ENCODE measurements around the gene VPS39.
"Not testable (repeated sequence)": the region's sequence is repeated elsewhere in the genome, so short reads cannot be mapped to it uniquely, and the experiment has no call there.

VPS39 gene, protein sequence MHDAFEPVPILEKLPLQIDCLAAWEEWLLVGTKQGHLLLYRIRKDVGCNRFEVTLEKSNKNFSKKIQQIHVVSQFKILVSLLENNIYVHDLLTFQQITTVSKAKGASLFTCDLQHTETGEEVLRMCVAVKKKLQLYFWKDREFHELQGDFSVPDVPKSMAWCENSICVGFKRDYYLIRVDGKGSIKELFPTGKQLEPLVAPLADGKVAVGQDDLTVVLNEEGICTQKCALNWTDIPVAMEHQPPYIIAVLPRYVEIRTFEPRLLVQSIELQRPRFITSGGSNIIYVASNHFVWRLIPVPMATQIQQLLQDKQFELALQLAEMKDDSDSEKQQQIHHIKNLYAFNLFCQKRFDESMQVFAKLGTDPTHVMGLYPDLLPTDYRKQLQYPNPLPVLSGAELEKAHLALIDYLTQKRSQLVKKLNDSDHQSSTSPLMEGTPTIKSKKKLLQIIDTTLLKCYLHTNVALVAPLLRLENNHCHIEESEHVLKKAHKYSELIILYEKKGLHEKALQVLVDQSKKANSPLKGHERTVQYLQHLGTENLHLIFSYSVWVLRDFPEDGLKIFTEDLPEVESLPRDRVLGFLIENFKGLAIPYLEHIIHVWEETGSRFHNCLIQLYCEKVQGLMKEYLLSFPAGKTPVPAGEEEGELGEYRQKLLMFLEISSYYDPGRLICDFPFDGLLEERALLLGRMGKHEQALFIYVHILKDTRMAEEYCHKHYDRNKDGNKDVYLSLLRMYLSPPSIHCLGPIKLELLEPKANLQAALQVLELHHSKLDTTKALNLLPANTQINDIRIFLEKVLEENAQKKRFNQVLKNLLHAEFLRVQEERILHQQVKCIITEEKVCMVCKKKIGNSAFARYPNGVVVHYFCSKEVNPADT
- total RNA-seq = 88.4 to 159 (median 110) reads per million in 9 experiments

DNA sequence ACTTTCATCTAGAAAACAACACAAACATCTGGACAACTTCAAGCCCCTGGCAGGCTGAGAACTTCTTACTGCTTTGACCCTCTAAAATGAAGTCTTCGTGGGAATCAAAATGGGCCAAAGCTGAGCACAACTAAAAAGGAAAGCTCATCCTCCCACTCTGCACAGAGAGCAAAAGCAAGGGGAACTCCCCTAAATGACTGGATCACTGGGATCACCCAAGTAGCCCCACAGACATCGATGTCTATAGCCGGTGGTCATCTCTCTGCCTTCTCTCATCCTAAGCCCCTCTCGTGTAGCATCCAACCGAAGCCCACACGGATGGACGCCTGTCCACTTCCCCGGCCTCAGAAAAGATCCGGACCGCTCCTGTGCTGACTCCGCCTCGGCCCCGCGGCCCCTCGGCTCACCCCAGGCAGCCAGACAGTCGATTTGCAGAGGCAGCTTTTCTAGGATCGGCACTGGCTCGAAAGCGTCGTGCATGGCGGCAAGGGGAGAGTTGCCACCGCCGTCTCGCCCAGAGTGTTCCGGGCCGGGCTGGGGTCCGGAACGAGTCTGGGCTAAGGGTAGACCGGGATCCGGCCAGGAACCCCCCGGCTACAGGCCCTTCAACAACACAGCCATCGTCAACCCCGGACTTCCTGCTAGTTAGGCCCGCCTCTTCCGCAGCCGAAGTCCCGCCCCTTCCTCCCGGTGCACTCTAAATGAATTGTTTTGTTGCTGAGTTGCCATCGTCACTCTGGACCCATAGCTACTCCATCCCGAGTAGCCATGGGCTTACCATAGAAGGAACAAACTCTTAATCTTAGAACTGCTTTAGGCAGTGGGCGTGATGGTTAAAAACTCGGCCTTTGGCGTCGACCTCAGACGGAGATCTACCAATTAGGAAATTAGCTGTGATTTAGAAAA, at the start of gene VPS39:
Gene VPS39 (minus strand): TSS at position 631 of the 906 bp plus-strand sequence. CDS start 151 bp downstream, at position 480.
- no peaks in the 10 kb centered on the region for H3K9me3 Mint-ChIP-seq
- H3K4me1 Mint-ChIP-seq (ENCODE audit: low read depth in 2 of 2) = peaks cover 28 to 38% of the 10 kb centered on the region in 2 donors
- DNase-seq (peak; percentile 77 to 80 (median 79)), ATAC-seq (replicated peaks) (peak; percentile 97)
- peak within 1 kb of the TSS; percentile 91 to 97 for H3K27ac Mint-ChIP-seq
- peaks cover 19% of the 10 kb centered on the region for H3K36me3 Mint-ChIP-seq (ENCODE audit: insufficient read depth)
- no peaks in the 10 kb centered on the region for H3K27me3 Mint-ChIP-seq
- peak within 1 kb of the TSS; percentile 94 to 95 for H3K4me3 Mint-ChIP-seq

GRCh38 chr15:42253300-42253699, 45.2 kb upstream of the VPS39 start:
- H3K27me3 Mint-ChIP-seq = no peaks in the 10 kb centered on the region
- peaks cover 50% of the 10 kb centered on the region for H3K36me3 Mint-ChIP-seq (ENCODE audit: insufficient read depth)
- peaks cover 0 to 3% of the 10 kb centered on the region in 2 donors for H3K9me3 Mint-ChIP-seq

DNA sequence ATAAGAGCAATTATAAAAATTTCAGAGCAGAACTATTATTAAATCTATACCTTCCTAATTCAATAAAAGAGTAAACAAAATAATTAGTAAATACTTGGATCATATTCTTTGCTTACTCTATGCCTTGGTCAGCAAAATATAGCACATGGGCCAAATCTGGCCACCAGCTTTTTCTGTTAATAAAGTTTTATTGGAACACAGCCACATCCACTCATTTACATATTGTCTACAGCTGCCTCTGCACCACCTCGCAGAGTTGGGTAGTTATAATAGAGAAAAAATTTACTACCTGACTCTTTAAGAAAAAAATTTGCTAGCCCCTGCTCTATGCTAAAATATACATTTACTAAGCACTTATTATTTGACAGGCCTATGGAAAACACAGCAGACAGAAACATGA, 32.7 kb upstream of the VPS39 start:
- Mint-ChIP-seq H3K4me1 (ENCODE audit: low read depth in 2 of 2) (peaks cover 2 to 11% of the 10 kb centered on the region in 2 donors), H3K9me3 (no peaks in the 10 kb centered on the region), H3K27me3 (no peaks in the 10 kb centered on the region), H3K27ac (no peak overlapping the region), H3K4me3 (no peak overlapping the region), H3K36me3 (ENCODE audit: insufficient read depth) (peaks cover 69% of the 10 kb centered on the region)
- no peak for ATAC-seq (replicated peaks)
- DNase-seq = no peak

More at GRCh38 chr15:42253300-42253699, 45.2 kb upstream of the VPS39 start:
- Mint-ChIP-seq H3K4me1 (ENCODE audit: low read depth in 2 of 2) (peaks cover 2 to 29% of the 10 kb centered on the region in 2 donors), H3K27ac (no peak overlapping the region), H3K4me3 (no peak overlapping the region)
- ATAC-seq (replicated peaks) (no peak), DNase-seq (no peak)

- Mint-ChIP-seq H3K4me3 (no peak overlapping the region), H3K4me1 (ENCODE audit: low read depth in 2 of 2) (peaks cover 1 to 14% of the 10 kb centered on the region in 2 donors), H3K36me3 (ENCODE audit: insufficient read depth) (peaks cover 75% of the 10 kb centered on the region), H3K9me3 (no peaks in the 10 kb centered on the region), H3K27me3 (no peaks in the 10 kb centered on the region), H3K27ac (peak overlapping the region in 1 of 2 donors; percentile 4)
- ATAC-seq (replicated peaks) (no peak), DNase-seq (no peak)
These were observed 31.6 kb upstream of the VPS39 start for GRCh38 chr15:42239528-42240182.

GRCh38 chr15:42233107-42233506, 25.0 kb upstream of the VPS39 start:
- ATAC-seq (replicated peaks) (no peak), DNase-seq (no peak)
- Mint-ChIP-seq H3K27ac (no peak overlapping the region), H3K4me1 (ENCODE audit: low read depth in 2 of 2) (peaks cover 0 to 10% of the 10 kb centered on the region in 2 donors), H3K27me3 (no peaks in the 10 kb centered on the region), H3K36me3 (ENCODE audit: insufficient read depth) (peaks cover 63% of the 10 kb centered on the region), H3K4me3 (no peak overlapping the region), H3K9me3 (no peaks in the 10 kb centered on the region)

- no peak overlapping the region for H3K27ac Mint-ChIP-seq
- ATAC-seq (replicated peaks) (no peak), DNase-seq (no peak)
- H3K4me3 Mint-ChIP-seq = no peak overlapping the region
- H3K27me3 Mint-ChIP-seq = no peaks in the 10 kb centered on the region
- H3K9me3 Mint-ChIP-seq = no peaks in the 10 kb centered on the region
- peaks cover 0 to 10% of the 10 kb centered on the region in 2 donors for H3K4me1 Mint-ChIP-seq (ENCODE audit: low read depth in 2 of 2)
- H3K36me3 Mint-ChIP-seq (ENCODE audit: insufficient read depth) = peaks cover 58% of the 10 kb centered on the region
These were observed 24.5 kb upstream of the VPS39 start for GRCh38 chr15:42232606-42233005.

GRCh38 chr15:42231088-42231487, 23.0 kb upstream of the VPS39 start:
- ATAC-seq (replicated peaks) (no peak), DNase-seq (no peak)
- Mint-ChIP-seq H3K27ac (peak overlapping the region; percentile 39 to 53), H3K9me3 (no peaks in the 10 kb centered on the region), H3K4me1 (ENCODE audit: low read depth in 2 of 2) (peaks cover 0 to 6% of the 10 kb centered on the region in 2 donors), H3K4me3 (no peak overlapping the region), H3K36me3 (ENCODE audit: insufficient read depth) (peaks cover 54% of the 10 kb centered on the region), H3K27me3 (no peaks in the 10 kb centered on the region)

DNA sequence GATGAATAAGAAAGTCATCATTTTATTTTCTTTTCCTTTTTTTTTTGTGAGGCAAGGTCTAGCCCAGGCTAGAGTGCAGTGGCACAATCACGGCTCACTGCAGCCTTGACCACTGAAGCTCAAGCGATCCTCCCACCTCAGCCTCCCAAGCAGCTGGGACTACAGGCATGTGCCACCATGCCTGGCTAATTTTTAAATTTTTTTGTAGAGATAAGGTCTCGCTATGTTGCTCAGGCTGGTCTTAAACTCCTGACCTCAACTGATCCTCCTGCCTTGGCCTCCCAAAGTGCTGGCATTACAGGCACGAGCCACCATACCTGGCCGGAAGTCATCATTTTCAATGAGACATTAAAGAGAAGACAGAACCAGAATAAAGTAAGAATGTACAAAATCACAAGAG, 20.9 kb upstream of the VPS39 start:
- DNase-seq; H3K4me1 Mint-ChIP-seq (ENCODE audit: low read depth in 2 of 2); H3K27me3 Mint-ChIP-seq; ATAC-seq (replicated peaks); H3K4me3 Mint-ChIP-seq; H3K9me3 Mint-ChIP-seq: not testable (repeated sequence)
- Mint-ChIP-seq H3K36me3 (ENCODE audit: insufficient read depth) (peaks cover 57% of the 10 kb centered on the region), H3K27ac (peak overlapping the region in 1 of 2 donors; percentile 47)

DNA sequence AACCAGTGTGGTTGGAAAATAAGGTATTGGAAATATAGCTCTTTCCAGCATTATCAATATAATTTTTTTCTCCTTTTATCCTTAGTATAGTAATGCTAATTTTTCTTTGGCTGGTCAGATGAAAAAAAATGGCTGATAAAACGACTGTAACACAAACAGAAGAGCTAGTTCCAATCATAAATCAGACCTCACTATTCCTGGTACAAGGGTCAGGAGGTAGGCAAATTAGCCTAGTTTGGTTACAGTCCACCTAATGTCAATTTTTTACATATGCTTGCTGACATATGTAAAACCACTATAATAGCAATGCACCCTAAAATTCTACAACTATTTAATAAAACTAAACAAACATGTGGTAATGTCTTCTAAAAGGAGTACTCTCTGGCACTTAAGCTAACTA, 19.9 kb upstream of the VPS39 start:
- H3K9me3 Mint-ChIP-seq = no peaks in the 10 kb centered on the region
- peaks cover 58% of the 10 kb centered on the region for H3K36me3 Mint-ChIP-seq (ENCODE audit: insufficient read depth)
- H3K4me3 Mint-ChIP-seq = no peak overlapping the region
- no peaks in the 10 kb centered on the region for H3K4me1 Mint-ChIP-seq (ENCODE audit: low read depth in 2 of 2)
- ATAC-seq (replicated peaks) (no peak), DNase-seq (no peak)
- peak overlapping the region in 1 of 2 donors; percentile 47 for H3K27ac Mint-ChIP-seq
- H3K27me3 Mint-ChIP-seq = no peaks in the 10 kb centered on the region

DNA sequence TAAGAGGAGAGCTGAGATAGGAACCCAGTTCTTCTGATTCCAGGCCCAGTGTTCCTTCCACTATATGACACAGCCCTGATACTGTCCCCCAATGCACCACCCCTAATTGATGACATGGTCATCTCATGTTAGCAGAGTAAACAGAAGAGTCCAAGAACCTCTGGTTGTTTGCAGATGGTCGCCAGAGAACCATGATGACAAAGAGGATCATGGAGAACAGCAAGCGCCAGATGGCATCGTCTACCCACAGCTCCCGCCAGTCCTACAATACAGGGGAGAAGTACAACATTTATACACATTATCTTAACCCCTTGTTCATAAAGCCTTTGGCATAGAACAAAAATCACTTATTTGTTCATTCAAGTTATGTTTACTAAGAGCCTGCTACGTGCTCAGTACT, 18.5 kb upstream of the VPS39 start:
- H3K9me3 Mint-ChIP-seq = no peaks in the 10 kb centered on the region
- no peak for DNase-seq
- H3K27ac Mint-ChIP-seq = no peak overlapping the region
- H3K27me3 Mint-ChIP-seq = no peaks in the 10 kb centered on the region
- H3K4me3 Mint-ChIP-seq = no peak overlapping the region
- H3K4me1 Mint-ChIP-seq (ENCODE audit: low read depth in 2 of 2) = no peaks in the 10 kb centered on the region
- peaks cover 56% of the 10 kb centered on the region for H3K36me3 Mint-ChIP-seq (ENCODE audit: insufficient read depth)
- no peak for ATAC-seq (replicated peaks)

DNA sequence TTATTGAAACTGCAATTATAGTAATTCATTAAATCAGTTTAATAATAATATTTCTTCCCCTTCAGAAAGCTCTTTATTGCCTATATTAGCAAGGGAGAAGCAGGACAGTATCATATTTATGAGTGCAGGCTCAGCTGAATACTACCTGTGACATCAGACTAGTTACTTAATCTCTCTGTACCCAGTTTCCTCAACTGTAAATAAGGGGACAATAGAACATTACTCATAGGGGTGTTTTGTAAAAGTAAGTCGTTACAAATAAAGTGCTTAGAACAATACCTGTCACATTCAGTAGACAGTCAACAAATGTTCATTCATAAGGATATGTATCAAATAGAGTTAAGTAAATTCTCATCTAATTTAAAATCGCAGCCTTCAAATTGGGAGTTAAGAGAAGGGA, 12.1 kb upstream of the VPS39 start:
- no peak overlapping the region for H3K4me3 Mint-ChIP-seq
- no peak for ATAC-seq (replicated peaks)
- no peaks in the 10 kb centered on the region for H3K4me1 Mint-ChIP-seq (ENCODE audit: low read depth in 2 of 2)
- DNase-seq = no peak
- H3K36me3 Mint-ChIP-seq (ENCODE audit: insufficient read depth) = peaks cover 50% of the 10 kb centered on the region
- no peaks in the 10 kb centered on the region for H3K27me3 Mint-ChIP-seq
- H3K9me3 Mint-ChIP-seq = no peaks in the 10 kb centered on the region
- no peak overlapping the region for H3K27ac Mint-ChIP-seq

DNA sequence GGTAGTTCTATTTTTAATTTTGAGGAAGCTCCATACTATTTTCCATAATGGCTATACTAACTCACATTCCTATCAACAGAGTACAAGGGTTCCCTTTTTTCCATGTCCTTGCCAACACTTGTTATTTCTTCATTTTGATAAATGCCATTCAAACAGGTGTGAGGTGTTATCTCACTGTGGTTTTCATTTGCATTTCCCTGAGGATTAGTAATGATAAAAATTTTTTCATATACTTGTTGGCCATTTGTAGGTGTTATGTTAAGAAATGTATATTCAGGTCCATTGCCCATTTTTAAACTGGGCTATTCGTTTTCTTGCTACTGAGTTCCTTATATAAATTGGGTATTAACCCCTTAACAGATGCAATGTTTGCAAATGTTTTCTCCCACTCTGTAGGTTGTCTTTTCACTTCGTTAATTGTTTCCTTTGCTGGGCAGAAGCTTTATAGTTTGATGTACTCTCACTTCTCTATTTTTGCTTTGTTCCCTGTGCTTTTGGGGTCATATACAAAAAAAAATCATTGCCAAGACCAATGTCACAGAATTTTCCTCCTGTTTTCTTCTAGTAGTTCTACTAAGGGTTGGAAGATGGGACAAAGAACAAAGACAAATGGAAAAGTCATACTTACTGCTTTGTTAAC, 11.0 kb upstream of the VPS39 start:
- Mint-ChIP-seq H3K4me3 (no peak overlapping the region), H3K4me1 (ENCODE audit: low read depth in 2 of 2) (peaks cover 0 to 3% of the 10 kb centered on the region in 2 donors), H3K27me3 (no peaks in the 10 kb centered on the region), H3K36me3 (ENCODE audit: insufficient read depth) (peaks cover 48% of the 10 kb centered on the region), H3K27ac (no peak overlapping the region), H3K9me3 (no peaks in the 10 kb centered on the region)
- ATAC-seq (replicated peaks) = no peak
- no peak for DNase-seq
